ENCODE data around the gene SALL2.
A peak's percentile ranks its signal among the peaks of the same experiment; 100 is the strongest.
"Not testable (repeated sequence)": the region's sequence is repeated elsewhere in the genome, so short reads cannot be mapped to it uniquely, and the experiment has no call there.

Gene SALL2

DNA sequence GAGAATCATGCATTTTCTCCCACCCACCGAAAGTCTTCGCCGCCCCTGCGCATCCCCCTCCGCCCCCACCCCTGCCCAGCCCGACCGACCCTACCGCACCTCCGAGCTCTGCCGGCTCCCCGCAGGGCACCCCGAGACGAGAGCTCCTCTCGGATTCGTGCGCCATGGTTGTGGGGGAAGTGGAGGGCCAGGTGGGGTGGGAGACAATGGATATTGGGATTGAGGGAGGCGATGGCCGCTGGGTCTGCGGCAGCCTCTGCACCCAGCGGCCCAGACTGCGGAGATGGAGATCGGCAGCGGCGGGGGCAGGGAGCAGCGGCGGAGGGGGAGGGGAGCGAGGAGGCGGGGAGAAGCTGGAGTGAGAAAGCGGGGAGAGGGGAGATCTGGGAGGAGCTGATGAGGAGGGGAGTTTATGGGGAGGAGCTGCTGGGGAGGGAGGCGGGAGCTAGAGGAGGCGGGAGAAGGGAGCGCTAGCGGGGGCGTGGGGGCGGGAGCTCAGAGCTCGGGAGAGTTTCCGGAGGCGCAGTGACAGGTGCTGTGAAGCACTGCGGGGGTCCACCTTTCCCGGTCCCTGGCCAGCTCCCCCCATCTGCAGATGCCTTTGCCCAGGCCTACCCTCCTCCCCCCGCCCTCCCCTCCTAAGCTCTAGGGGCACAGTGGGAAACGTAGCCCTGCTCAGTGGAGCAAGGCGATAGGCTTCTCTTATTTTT lies at the start of gene SALL2:
TSS of gene SALL2 (minus strand) at position 385 of the 710 bp plus-strand sequence. CDS start at position 166, 219 bp downstream.
- DNase-seq (ENCODE audit: low spot score), result no peak
- no peak for FAIRE-seq

DNA sequence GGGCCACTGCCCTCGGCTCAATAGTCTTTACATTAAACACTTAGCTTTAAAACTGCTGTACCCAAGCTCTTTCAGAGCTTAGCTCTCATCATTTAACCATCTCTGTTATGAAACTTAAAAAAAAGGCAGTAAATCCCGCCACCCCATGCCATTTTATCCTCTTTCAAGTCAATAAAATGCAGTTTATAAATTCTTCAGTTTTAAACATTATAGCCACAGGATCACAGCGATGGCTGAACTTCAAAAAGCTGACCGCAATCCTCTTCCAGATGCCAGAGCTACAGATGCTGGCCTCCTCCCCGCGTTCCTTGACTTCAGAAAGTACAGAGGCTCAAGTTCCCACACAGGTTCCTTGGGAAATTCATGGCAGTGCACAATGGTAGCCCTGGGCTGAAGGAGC lies 49.5 kb upstream of the SALL2 start:
- FAIRE-seq (no peak), DNase-seq (ENCODE audit: low spot score) (no peak)

DNA sequence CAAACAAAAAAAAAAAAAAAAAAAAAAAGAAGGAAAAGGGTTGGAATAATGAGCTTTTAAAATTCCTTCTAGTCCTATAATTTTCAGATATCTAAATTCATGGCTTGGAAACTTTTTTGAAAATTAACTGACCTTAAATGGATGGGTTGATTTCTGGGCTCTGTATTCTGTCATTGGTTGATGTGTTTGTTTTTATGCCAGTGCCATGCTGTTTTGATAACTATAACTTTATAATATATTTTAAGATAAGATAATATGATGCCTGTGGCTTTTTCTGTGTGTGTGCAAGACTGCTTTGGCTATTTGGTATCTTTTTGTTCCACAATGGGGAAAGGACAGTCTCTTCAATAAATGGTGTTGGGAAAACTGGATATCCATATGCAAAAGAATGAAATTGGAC lies 46.5 kb upstream of the SALL2 start:
- DNase-seq (ENCODE audit: low spot score) (no peak), FAIRE-seq (no peak)

DNA sequence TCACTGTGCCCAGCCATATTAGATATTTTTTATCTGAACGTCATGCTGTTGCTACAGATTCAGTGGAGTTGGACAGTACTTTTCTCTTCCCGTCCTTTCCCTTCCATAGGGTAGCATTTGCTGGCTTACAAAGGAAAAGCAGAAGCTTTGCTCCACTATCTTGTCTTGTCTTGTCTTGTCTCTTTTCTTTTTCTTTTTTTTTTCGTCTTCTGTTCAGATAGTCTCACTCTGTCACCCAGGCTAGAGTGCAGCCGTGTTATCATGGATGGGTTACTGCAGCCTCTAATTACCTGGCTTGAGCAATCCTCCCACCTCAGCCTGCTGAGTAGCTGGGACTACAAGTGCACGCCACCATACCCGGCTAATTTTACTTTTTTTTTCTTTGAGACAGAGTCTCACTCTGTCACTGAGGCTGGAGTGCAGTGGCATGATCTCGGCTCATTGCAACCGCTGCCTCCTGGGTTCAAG lies 32.6 kb upstream of the SALL2 start:
- no peak for DNase-seq (ENCODE audit: low spot score)
- FAIRE-seq, result no peak

DNA sequence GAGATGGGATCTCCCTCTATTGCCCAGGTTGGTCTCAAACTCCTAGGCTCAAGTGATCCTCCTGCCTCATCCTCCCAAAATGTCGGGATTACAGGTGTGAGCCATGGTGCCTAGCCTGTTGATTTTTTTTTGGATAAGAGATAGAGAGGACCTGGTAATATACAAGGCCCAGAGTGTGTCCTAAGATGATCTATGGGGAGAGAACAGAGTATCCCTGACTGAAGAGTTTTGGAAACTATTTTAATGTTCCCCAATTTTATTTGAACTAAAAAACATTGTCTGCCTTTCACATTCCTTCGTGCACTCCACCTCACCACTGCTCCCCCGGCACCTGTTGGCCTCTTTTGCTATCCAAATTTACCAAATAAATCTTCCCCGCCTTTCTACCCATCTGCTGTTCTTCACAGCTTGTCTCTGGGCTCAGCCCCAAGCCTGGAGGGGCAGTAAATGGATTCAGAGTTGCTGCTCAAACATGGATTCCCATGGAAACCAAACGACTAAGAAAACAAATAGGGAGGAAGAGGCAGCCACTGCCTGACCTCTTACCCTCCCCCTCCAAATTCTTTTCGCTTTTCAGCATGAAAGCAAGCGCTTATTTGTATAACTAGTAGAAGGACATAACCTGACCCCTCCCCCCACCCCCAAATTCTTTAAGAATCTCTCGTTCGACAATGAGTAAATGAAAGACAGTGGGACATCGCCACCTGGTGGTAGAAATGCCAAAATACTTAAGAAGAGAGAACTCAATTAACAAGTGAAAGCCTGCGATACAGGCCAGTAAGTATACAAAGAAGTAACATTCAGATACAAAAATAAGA lies 31.1 kb upstream of the SALL2 start:
- no peak for FAIRE-seq
- peak; percentile 36 for DNase-seq (ENCODE audit: low spot score)

GRCh38 chr14:21556378-21557083 lies 30.4 kb upstream of the SALL2 start:
- no peak for FAIRE-seq
- no peak for DNase-seq (ENCODE audit: low spot score)

- DNase-seq (ENCODE audit: low spot score) (no peak), FAIRE-seq (no peak)
These were observed 27.1 kb upstream of the SALL2 start for GRCh38 chr14:21553266-21553665.

GRCh38 chr14:21544588-21544987 lies 18.4 kb upstream of the SALL2 start:
- FAIRE-seq; DNase-seq (ENCODE audit: low spot score): not testable (repeated sequence)

DNA sequence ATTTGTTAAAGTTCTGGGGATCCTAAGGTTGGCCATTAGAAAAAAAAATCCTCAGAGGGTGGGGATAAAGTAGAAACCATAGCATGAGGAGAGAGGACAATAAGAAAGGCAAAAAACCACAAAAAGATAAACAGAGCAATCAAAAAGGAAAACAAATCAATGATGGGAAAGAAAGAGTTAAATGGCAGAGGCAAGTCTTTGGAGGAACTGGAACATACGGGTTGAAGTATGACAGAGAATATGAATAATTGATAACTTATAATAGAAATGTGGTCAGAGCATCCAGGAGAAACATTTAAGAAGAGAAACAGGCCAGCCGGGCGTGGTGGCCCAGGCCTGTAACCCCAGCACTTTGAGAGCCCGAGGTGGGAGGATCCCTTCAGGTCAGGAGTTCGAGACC lies 17.8 kb upstream of the SALL2 start:
- no peak for DNase-seq (ENCODE audit: low spot score)

DNA sequence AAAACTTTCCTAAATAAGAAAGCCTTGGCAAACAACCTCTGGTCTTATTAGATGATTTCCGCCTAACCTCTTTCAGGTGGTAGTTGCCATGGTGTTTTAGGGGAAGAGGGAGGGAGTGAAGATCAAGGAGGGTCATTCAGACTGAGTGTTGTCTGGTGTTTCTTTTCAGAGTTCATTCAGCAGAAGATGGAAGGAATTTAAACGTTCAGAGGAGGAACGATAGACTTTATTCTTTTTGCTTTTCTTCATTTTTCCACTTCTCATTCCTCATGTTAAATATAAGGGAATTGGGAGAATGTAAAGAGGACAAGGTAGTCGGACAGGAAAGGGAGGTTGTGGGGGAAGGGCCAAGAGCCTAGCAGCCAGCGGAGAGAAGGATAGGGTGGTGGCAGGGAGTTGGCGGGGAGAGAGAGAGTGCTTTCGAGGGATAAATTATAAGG lies 17.4 kb upstream of the SALL2 start:
- DNase-seq (ENCODE audit: low spot score) (no peak), FAIRE-seq (no peak)

More for the DNA sequence above, 17.8 kb upstream of the SALL2 start:
- no peak for FAIRE-seq

GRCh38 chr14:21541413-21542074 lies 15.4 kb upstream of the SALL2 start:
- FAIRE-seq, result no peak
- DNase-seq (ENCODE audit: low spot score), result no peak

DNA sequence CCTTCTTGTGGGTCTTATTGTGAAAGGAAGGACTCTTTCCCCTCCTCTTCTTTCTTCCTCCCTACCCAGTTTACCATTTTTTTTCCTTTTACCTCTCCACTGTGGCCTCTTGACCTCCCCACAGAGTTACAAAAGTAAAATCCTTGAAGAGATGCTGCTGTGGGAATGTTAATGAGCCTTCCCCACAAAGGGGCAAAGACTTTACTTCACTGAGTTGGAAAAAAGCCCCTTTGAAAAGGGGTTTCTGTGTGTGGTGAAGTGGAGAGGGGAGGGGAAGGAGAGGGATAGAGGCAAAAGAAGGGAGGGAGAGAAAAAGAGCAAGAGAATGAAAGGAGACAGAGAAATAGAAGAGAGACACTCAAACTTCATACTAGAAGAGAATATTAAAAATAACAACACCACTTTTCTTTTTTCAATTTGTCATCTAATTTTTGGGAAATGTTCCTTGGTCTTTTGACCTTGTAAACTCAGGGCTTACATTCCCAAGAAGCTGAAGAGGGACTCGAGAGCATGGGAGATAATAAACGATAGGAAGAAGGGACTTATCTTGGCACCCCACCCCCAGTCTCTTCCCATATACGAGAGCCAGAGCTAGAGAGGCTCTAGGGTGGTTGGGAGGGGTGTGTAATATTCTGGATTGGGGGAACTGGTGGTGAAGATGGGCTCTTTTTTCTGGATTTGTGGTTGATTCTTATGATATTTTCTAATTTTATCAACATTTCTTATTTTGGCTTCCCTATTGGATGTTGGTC lies 13.2 kb upstream of the SALL2 start:
- DNase-seq (ENCODE audit: low spot score) (no peak), FAIRE-seq (no peak)

DNA sequence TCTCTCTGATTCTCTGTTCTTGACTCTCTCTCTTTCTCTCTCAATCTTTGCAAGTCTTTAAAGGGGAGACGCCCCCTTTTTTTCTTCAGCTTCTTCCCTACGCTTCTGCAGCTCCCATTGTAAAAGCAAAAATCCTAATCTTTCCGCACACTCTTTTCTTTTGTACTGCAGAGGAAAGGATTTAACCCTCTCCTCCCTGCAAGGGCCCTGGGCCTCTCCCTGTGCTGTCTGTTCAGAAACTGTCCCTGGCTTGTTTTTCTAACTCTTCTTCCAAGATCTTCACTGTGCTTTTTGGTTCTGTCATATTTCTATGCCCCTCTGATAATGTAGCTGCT lies 10.9 kb upstream of the SALL2 start:
- FAIRE-seq, result no peak
- no peak for DNase-seq (ENCODE audit: low spot score)

GRCh38 chr14:21536418-21537089 lies 10.4 kb upstream of the SALL2 start:
- DNase-seq (ENCODE audit: low spot score) (no peak), FAIRE-seq (no peak)

GRCh38 chr14:21535545-21536417 lies 9.6 kb upstream of the SALL2 start:
- FAIRE-seq (no peak), DNase-seq (ENCODE audit: low spot score) (no peak)

- no peak for FAIRE-seq
- DNase-seq (ENCODE audit: low spot score), result no peak
These were observed 8.4 kb upstream of the SALL2 start for GRCh38 chr14:21534576-21534975.

DNA sequence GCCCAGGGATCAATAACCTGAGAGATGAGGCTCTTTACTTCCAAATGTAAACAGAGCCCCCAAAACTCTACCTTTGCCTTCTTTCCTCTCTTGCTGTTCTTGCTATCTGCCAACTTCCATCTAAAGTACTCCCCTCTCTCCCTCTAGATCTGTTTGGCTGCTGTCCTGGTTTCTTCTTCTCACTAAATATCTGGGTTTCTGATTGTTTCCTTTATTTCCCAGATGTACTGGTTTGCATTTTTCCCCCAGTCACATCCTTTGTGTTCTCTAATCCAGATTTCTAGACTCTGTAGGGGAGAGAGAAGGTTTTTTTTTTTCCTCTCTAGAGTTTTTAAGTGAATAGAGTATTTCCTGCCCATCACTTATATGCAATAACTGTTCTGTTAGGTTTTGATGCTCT lies 7.1 kb upstream of the SALL2 start:
- FAIRE-seq, result no peak

GRCh38 chr14:21529515-21529914 lies 3.4 kb upstream of the SALL2 start:
- FAIRE-seq (no peak), DNase-seq (ENCODE audit: low spot score) (no peak)

More for the DNA sequence above, 7.1 kb upstream of the SALL2 start:
- DNase-seq (ENCODE audit: low spot score), result no peak

Measured in RCC 7860 (cell line).